ENCODE results near the gene MAN1A2.
A peak's percentile ranks its signal among the peaks of the same experiment; 100 is the strongest.
"Not testable (repeated sequence)": the region's sequence is repeated elsewhere in the genome, so short reads cannot be mapped to it uniquely, and the experiment has no call there.

Gene MAN1A2

DNA sequence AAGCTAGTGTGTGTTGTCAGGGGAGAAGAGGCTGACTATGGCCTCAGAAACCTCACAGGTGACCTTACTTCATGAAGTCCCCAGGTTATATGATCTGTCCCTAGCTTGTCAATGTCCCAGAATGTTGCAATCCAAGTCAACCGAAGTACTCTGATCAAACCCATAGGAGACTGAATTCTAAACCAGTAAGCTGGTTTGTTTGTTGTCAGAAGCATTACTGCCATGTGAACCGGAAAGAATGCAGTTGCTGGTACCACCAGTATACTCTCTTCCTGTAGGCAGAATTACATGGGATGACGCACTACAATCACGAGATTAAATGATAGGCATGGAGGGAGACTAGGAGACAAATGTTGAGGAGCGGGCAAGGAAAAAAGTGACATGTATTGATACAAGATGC, 26.1 kb upstream of the MAN1A2 start:
- no peak overlapping the region for H3K27ac Mint-ChIP-seq (ENCODE audit: low read depth)

GRCh38 chr1:117342397-117342796, 24.9 kb upstream of the MAN1A2 start:
- H3K27ac Mint-ChIP-seq (ENCODE audit: low read depth): peak overlapping the region; percentile 52
- DNase-seq (ENCODE audit: low spot score in 2 of 2): no peak
- ATAC-seq (replicated peaks; ENCODE audit: extremely low read depth, poor library complexity, severe bottlenecking): no peak

More for the DNA sequence above, 26.1 kb upstream of the MAN1A2 start:
- ATAC-seq (replicated peaks; ENCODE audit: extremely low read depth, poor library complexity, severe bottlenecking): no peak
- Mint-ChIP-seq H3K4me1 (peaks cover 13% of the 10 kb centered on the region), H3K4me3 (no peak overlapping the region), H3K36me3 (ENCODE audit: insufficient read depth) (peaks cover 4% of the 10 kb centered on the region), H3K27me3 (no peaks in the 10 kb centered on the region), H3K9me3 (no peaks in the 10 kb centered on the region)
- no peak for DNase-seq (ENCODE audit: low spot score in 2 of 2)

GRCh38 chr1:117346206-117346928, 20.9 kb upstream of the MAN1A2 start:
- DNase-seq (ENCODE audit: low spot score in 2 of 2): no peak
- H3K36me3 Mint-ChIP-seq (ENCODE audit: insufficient read depth): peaks cover 2% of the 10 kb centered on the region
- no peaks in the 10 kb centered on the region for H3K9me3 Mint-ChIP-seq
- H3K27me3 Mint-ChIP-seq: no peaks in the 10 kb centered on the region
- ATAC-seq (replicated peaks; ENCODE audit: extremely low read depth, poor library complexity, severe bottlenecking): no peak
- peaks cover 5% of the 10 kb centered on the region for H3K4me1 Mint-ChIP-seq
- H3K4me3 Mint-ChIP-seq: no peak overlapping the region
- no peak overlapping the region for H3K27ac Mint-ChIP-seq (ENCODE audit: low read depth)

More at GRCh38 chr1:117342397-117342796, 24.9 kb upstream of the MAN1A2 start:
- peaks cover 13% of the 10 kb centered on the region for H3K4me1 Mint-ChIP-seq
- no peaks in the 10 kb centered on the region for H3K27me3 Mint-ChIP-seq
- H3K36me3 Mint-ChIP-seq (ENCODE audit: insufficient read depth): peaks cover 4% of the 10 kb centered on the region
- no peaks in the 10 kb centered on the region for H3K9me3 Mint-ChIP-seq
- no peak overlapping the region for H3K4me3 Mint-ChIP-seq

GRCh38 chr1:117347907-117348306, 19.3 kb upstream of the MAN1A2 start:
- no peaks in the 10 kb centered on the region for H3K9me3 Mint-ChIP-seq
- no peaks in the 10 kb centered on the region for H3K27me3 Mint-ChIP-seq
- no peak overlapping the region for H3K4me3 Mint-ChIP-seq
- no peaks in the 10 kb centered on the region for H3K36me3 Mint-ChIP-seq (ENCODE audit: insufficient read depth)
- DNase-seq (ENCODE audit: low spot score in 2 of 2) (no peak), ATAC-seq (replicated peaks; ENCODE audit: extremely low read depth, poor library complexity, severe bottlenecking) (no peak)
- peaks cover under 1% of the 10 kb centered on the region for H3K4me1 Mint-ChIP-seq
- H3K27ac Mint-ChIP-seq (ENCODE audit: low read depth): no peak overlapping the region

- ATAC-seq (replicated peaks; ENCODE audit: extremely low read depth, poor library complexity, severe bottlenecking); H3K27ac Mint-ChIP-seq (ENCODE audit: low read depth); DNase-seq (ENCODE audit: low spot score in 2 of 2); H3K4me3 Mint-ChIP-seq; H3K36me3 Mint-ChIP-seq (ENCODE audit: insufficient read depth); H3K9me3 Mint-ChIP-seq; H3K27me3 Mint-ChIP-seq; H3K4me1 Mint-ChIP-seq: not testable (repeated sequence)
These were observed 14.6 kb upstream of the MAN1A2 start for GRCh38 chr1:117352695-117353094.

DNA sequence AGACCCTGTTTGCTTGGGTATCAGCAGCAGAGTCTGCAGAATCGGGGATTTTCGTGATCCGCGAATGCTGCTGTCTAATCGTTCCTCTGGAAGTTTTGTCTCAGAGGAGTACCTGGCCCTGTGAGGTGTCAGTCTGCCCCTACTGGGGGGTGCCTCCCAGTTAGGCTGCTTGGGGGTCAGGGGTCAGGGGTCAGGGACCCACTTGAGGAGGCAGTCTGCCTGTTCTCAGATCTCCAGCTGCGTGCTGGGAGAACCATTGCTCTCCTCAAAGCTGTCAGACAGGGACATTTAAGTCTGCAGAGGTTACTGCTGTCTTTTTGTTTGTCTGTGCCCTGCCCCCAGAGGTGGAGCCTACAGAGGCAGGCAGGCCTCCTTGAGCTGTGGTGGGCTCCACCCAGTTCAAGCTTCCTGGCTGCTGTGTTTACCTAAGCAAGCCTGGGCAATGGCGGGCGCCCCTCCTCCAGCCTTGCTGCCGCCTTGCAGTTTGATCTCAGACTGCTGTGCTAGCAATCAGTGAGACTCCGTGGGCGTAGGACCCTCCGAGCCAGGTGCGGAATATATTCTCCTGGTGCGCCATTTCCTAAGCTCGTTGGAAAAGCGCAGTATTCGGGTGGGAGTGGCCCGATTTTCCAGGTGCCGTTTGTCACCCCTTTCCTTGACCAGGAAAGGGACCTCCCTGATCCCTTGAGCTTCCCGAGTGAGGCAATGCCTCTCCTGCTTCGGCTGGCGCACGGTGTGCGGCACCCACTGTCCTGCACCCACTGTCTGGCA, 9.2 kb upstream of the MAN1A2 start:
- not testable (repeated sequence) for H3K9me3 Mint-ChIP-seq; DNase-seq (ENCODE audit: low spot score in 2 of 2); ATAC-seq (replicated peaks; ENCODE audit: extremely low read depth, poor library complexity, severe bottlenecking); H3K27ac Mint-ChIP-seq (ENCODE audit: low read depth); H3K36me3 Mint-ChIP-seq (ENCODE audit: insufficient read depth)
- Mint-ChIP-seq H3K4me1 (peaks cover 10% of the 10 kb centered on the region), H3K27me3 (peaks cover 19% of the 10 kb centered on the region), H3K4me3 (peak overlapping the region; percentile 38)

DNA sequence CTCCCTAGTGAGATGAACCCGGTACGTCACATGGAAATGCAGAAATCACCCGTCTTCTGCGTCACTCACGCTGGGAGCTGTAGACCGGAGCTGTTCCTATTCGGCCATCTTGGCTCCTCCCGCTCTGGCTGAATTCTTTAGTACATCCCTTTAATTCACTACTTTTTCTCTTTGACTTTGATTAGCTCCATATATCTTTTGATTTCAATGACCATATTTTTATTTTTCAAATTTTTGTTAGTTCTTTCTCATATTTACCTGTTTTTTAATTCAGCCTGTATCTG, 8.7 kb upstream of the MAN1A2 start:
- not testable (repeated sequence) for DNase-seq (ENCODE audit: low spot score in 2 of 2); H3K36me3 Mint-ChIP-seq (ENCODE audit: insufficient read depth); H3K9me3 Mint-ChIP-seq; H3K27ac Mint-ChIP-seq (ENCODE audit: low read depth); ATAC-seq (replicated peaks; ENCODE audit: extremely low read depth, poor library complexity, severe bottlenecking)
- Mint-ChIP-seq H3K27me3 (peaks cover 19% of the 10 kb centered on the region), H3K4me3 (peak overlapping the region; percentile 38), H3K4me1 (peaks cover 13% of the 10 kb centered on the region)

DNA sequence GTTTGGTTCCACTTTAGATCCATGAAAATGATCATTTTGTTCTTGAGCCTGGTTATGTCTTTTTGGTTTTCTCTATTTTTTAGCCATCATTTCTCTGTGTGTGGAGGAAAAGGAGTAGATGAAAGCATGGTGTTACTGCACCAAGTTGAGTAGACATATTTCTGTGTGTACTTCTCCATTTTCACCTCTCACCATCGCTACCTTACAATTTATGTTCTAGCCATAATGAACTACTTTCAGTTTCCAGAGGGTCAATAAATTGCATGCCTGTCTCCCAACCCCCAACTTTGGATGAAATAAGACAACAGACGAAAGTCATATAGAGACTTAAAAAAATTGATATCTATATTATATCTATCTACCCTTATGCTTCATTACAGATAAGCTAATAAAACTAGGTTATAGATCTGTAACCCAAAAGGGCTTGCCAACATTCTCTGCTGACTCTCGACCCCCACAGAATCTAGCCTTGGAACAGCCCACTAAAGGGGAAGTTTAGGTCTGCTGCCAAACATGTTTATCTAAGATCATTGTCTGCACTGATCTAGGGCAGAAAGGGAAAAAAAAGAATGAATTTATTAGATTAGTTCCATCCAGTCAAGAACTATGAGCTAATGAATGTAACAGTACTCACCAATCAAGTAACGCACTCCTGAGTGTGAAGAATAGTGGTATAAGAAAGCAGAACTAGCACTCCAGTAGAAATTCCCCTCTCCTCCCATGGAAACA, 7.5 kb upstream of the MAN1A2 start:
- no peaks in the 10 kb centered on the region for H3K9me3 Mint-ChIP-seq
- ATAC-seq (replicated peaks; ENCODE audit: extremely low read depth, poor library complexity, severe bottlenecking): no peak
- no peak for DNase-seq (ENCODE audit: low spot score in 2 of 2)
- H3K36me3 Mint-ChIP-seq (ENCODE audit: insufficient read depth): no peaks in the 10 kb centered on the region
- no peak overlapping the region for H3K27ac Mint-ChIP-seq (ENCODE audit: low read depth)
- peaks cover 19% of the 10 kb centered on the region for H3K27me3 Mint-ChIP-seq
- H3K4me1 Mint-ChIP-seq: peaks cover 22% of the 10 kb centered on the region
- no peak overlapping the region for H3K4me3 Mint-ChIP-seq

DNA sequence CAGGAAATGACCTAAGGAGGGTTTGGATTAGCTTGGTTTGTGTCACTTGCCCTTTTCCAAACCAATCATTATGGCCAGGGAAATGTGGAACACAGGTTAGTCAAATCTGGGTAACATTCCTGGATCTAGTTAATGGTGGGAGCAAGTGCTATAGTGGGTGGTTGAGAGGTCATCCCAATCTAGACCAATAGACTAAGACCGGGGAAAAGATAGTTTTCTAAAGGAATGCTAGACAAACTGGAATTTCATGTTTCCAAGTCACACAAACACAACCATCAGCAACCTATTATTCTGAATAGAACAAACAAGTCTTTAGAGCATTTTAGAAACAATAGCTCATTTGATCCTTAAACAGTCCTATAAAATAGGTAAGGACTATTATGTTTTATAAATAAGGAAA, 4.3 kb upstream of the MAN1A2 start:
- Mint-ChIP-seq H3K27me3 (peaks cover 19% of the 10 kb centered on the region), H3K4me3 (no peak overlapping the region), H3K9me3 (no peaks in the 10 kb centered on the region), H3K27ac (ENCODE audit: low read depth) (no peak overlapping the region), H3K4me1 (peaks cover 37% of the 10 kb centered on the region), H3K36me3 (ENCODE audit: insufficient read depth) (peaks cover 17% of the 10 kb centered on the region)
- no peak for DNase-seq (ENCODE audit: low spot score in 2 of 2)
- no peak for ATAC-seq (replicated peaks; ENCODE audit: extremely low read depth, poor library complexity, severe bottlenecking)

- H3K27me3 Mint-ChIP-seq: peaks cover 14% of the 10 kb centered on the region
- peaks cover 43% of the 10 kb centered on the region for H3K4me1 Mint-ChIP-seq
- DNase-seq (ENCODE audit: low spot score in 2 of 2) (no peak), ATAC-seq (replicated peaks; ENCODE audit: extremely low read depth, poor library complexity, severe bottlenecking) (no peak)
- H3K36me3 Mint-ChIP-seq (ENCODE audit: insufficient read depth): peaks cover 21% of the 10 kb centered on the region
- no peak overlapping the region for H3K27ac Mint-ChIP-seq (ENCODE audit: low read depth)
- H3K9me3 Mint-ChIP-seq: no peaks in the 10 kb centered on the region
- H3K4me3 Mint-ChIP-seq: no peak overlapping the region
These were observed 3.6 kb upstream of the MAN1A2 start for GRCh38 chr1:117363571-117364048.

DNA sequence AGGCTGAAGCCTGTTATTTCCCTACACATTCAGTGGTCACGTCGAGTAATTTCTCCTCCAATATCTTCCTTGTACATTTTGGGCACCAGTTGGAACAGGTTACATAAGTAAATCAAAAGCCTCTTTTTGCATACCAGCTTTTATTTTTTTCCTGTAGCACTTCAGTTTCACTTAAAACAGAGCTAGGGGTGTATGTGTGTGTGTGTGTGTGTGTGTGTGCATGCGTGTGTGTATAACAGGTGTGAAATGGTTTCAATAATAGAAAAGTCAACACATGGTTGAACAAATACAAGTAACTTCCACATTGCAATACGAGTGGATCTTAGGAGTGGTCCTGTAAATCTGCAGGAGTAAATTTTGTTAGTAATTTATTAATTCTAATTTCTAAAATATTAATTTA, 3.0 kb upstream of the MAN1A2 start:
- peaks cover 44% of the 10 kb centered on the region for H3K4me1 Mint-ChIP-seq
- no peak for DNase-seq (ENCODE audit: low spot score in 2 of 2)
- no peak overlapping the region for H3K27ac Mint-ChIP-seq (ENCODE audit: low read depth)
- no peak overlapping the region for H3K4me3 Mint-ChIP-seq
- no peak for ATAC-seq (replicated peaks; ENCODE audit: extremely low read depth, poor library complexity, severe bottlenecking)
- peaks cover 7% of the 10 kb centered on the region for H3K27me3 Mint-ChIP-seq
- H3K9me3 Mint-ChIP-seq: no peaks in the 10 kb centered on the region
- peaks cover 24% of the 10 kb centered on the region for H3K36me3 Mint-ChIP-seq (ENCODE audit: insufficient read depth)

DNA sequence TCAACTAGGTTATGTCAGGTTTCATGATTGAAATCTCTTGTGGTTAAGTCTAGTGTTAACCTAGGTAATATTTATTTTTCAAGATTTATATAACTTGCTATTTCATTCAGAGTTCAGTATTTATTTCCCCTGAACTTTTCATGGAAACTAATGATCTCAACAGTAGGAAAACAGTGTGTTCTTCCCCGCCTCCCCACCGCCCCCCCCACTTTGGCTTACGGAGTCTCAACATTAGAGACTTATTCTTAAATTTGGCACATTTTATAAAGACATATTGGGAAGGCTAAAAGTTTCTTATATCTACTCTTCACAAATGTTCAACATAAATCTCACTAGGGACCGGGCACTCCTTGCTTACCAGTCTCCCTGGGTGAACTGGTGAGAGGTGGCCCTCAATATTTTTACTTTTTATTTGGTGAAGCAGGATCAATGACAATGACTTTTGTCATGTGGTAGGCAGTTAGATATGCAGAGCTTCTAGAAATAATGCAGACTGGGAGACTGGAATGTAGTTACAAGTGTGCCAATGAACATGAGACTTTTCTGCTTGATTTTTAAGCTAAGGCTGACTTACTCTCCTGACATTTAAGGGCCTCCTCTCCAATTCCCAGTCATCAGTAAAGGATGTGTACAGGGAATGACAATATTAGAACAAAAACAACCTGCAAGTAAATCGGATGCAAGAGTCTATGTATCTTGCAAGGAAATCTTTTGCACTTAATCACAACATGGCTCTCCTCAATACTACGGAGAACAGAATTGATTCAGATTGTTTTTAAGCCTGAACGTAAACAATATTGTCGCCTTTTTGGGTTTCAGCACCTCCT, 1.7 kb upstream of the MAN1A2 start:
- ATAC-seq (replicated peaks; ENCODE audit: extremely low read depth, poor library complexity, severe bottlenecking): no peak
- no peak for DNase-seq (ENCODE audit: low spot score in 2 of 2)
- peak overlapping the region; percentile 94 for H3K4me3 Mint-ChIP-seq
- H3K4me1 Mint-ChIP-seq: peaks cover 47% of the 10 kb centered on the region
- H3K9me3 Mint-ChIP-seq: no peaks in the 10 kb centered on the region
- H3K27me3 Mint-ChIP-seq: no peaks in the 10 kb centered on the region
- peaks cover 24% of the 10 kb centered on the region for H3K36me3 Mint-ChIP-seq (ENCODE audit: insufficient read depth)
- peak overlapping the region; percentile 80 for H3K27ac Mint-ChIP-seq (ENCODE audit: low read depth)
